ENCODE measurements around the gene KLF6.

The KLF6 gene

GRCh38 chr10:3807928-3808496 lies 23.0 kb upstream of the KLF6 start:
- Histone ChIP-seq H3K27ac (ENCODE audit: low read length) (peak overlapping the region; percentile 93), H3K4me3 (ENCODE audit: low read depth in 1 of 2, low read length in 2 of 2) (no peak overlapping the region), H3K27me3 (ENCODE audit: low read depth, low read length) (no peaks in the 10 kb centered on the region), H3K36me3 (ENCODE audit: control insufficient read depth in 1 of 2, insufficient read depth in 2 of 2, low read length in 2 of 2) (peaks cover 0 to 25% of the 10 kb centered on the region in 2 donors), H3K9me3 (ENCODE audit: control insufficient read depth in 1 of 2, low read length in 2 of 2) (no peaks in the 10 kb centered on the region), H3K4me1 (ENCODE audit: control insufficient read depth in 1 of 2, insufficient read depth in 2 of 2, low read length in 2 of 2) (peaks cover 22 to 26% of the 10 kb centered on the region in 2 donors)

GRCh38 chr10:3807211-3807927 lies 22.4 kb upstream of the KLF6 start:
- Histone ChIP-seq H3K27me3 (ENCODE audit: low read depth, low read length) (no peaks in the 10 kb centered on the region), H3K4me3 (ENCODE audit: low read depth in 1 of 2, low read length in 2 of 2) (no peak overlapping the region), H3K27ac (ENCODE audit: low read length) (peak overlapping the region; percentile 93), H3K9me3 (ENCODE audit: control insufficient read depth in 1 of 2, low read length in 2 of 2) (no peaks in the 10 kb centered on the region), H3K36me3 (ENCODE audit: control insufficient read depth in 1 of 2, insufficient read depth in 2 of 2, low read length in 2 of 2) (peaks cover 0 to 25% of the 10 kb centered on the region in 2 donors), H3K4me1 (ENCODE audit: control insufficient read depth in 1 of 2, insufficient read depth in 2 of 2, low read length in 2 of 2) (peaks cover 22 to 26% of the 10 kb centered on the region in 2 donors)

GRCh38 chr10:3806603-3807002 lies 21.6 kb upstream of the KLF6 start:
- Histone ChIP-seq H3K27ac (ENCODE audit: low read length) (peak overlapping the region; percentile 93), H3K27me3 (ENCODE audit: low read depth, low read length) (no peaks in the 10 kb centered on the region), H3K9me3 (ENCODE audit: control insufficient read depth in 1 of 2, low read length in 2 of 2) (no peaks in the 10 kb centered on the region), H3K36me3 (ENCODE audit: control insufficient read depth in 1 of 2, insufficient read depth in 2 of 2, low read length in 2 of 2) (peaks cover 0 to 25% of the 10 kb centered on the region in 2 donors), H3K4me3 (ENCODE audit: low read depth in 1 of 2, low read length in 2 of 2) (no peak overlapping the region), H3K4me1 (ENCODE audit: control insufficient read depth in 1 of 2, insufficient read depth in 2 of 2, low read length in 2 of 2) (peaks cover 16 to 26% of the 10 kb centered on the region in 2 donors)

GRCh38 chr10:3805791-3806461 lies 20.9 kb upstream of the KLF6 start:
- peak overlapping the region in 1 of 2 donors; percentile 7 for H3K4me3 ChIP-seq (ENCODE audit: low read depth in 1 of 2, low read length in 2 of 2)
- H3K27me3 ChIP-seq (ENCODE audit: low read depth, low read length), result no peaks in the 10 kb centered on the region
- H3K27ac ChIP-seq (ENCODE audit: low read length), result peak overlapping the region; percentile 93
- H3K9me3 ChIP-seq (ENCODE audit: control insufficient read depth in 1 of 2, low read length in 2 of 2), result no peaks in the 10 kb centered on the region
- H3K4me1 ChIP-seq (ENCODE audit: control insufficient read depth in 1 of 2, insufficient read depth in 2 of 2, low read length in 2 of 2), result peaks cover 11 to 26% of the 10 kb centered on the region in 2 donors
- peaks cover 0 to 24% of the 10 kb centered on the region in 2 donors for H3K36me3 ChIP-seq (ENCODE audit: control insufficient read depth in 1 of 2, insufficient read depth in 2 of 2, low read length in 2 of 2)

- H3K4me3 ChIP-seq (ENCODE audit: low read depth in 1 of 2, low read length in 2 of 2), result peak overlapping the region in 1 of 2 donors; percentile 7
- peaks cover 9 to 26% of the 10 kb centered on the region in 2 donors for H3K4me1 ChIP-seq (ENCODE audit: control insufficient read depth in 1 of 2, insufficient read depth in 2 of 2, low read length in 2 of 2)
These were observed 20.3 kb upstream of the KLF6 start for GRCh38 chr10:3805201-3805790.

GRCh38 chr10:3803927-3804741 lies 19.1 kb upstream of the KLF6 start:
- Histone ChIP-seq H3K4me3 (ENCODE audit: low read depth in 1 of 2, low read length in 2 of 2) (no peak overlapping the region), H3K4me1 (ENCODE audit: control insufficient read depth in 1 of 2, insufficient read depth in 2 of 2, low read length in 2 of 2) (peaks cover 9 to 26% of the 10 kb centered on the region in 2 donors)

More at GRCh38 chr10:3805201-3805790, 20.3 kb upstream of the KLF6 start:
- Histone ChIP-seq H3K36me3 (ENCODE audit: control insufficient read depth in 1 of 2, insufficient read depth in 2 of 2, low read length in 2 of 2) (peaks cover 0 to 20% of the 10 kb centered on the region in 2 donors), H3K9me3 (ENCODE audit: control insufficient read depth in 1 of 2, low read length in 2 of 2) (no peaks in the 10 kb centered on the region), H3K27ac (ENCODE audit: low read length) (peak overlapping the region; percentile 93), H3K27me3 (ENCODE audit: low read depth, low read length) (no peaks in the 10 kb centered on the region)

GRCh38 chr10:3803295-3803926 lies 18.4 kb upstream of the KLF6 start:
- H3K4me3 ChIP-seq (ENCODE audit: low read depth in 1 of 2, low read length in 2 of 2), result no peak overlapping the region
- no peaks in the 10 kb centered on the region for H3K9me3 ChIP-seq (ENCODE audit: control insufficient read depth in 1 of 2, low read length in 2 of 2)
- no peaks in the 10 kb centered on the region for H3K27me3 ChIP-seq (ENCODE audit: low read depth, low read length)
- H3K27ac ChIP-seq (ENCODE audit: low read length), result peak overlapping the region; percentile 93
- H3K4me1 ChIP-seq (ENCODE audit: control insufficient read depth in 1 of 2, insufficient read depth in 2 of 2, low read length in 2 of 2), result peaks cover 8 to 26% of the 10 kb centered on the region in 2 donors
- peaks cover 0 to 20% of the 10 kb centered on the region in 2 donors for H3K36me3 ChIP-seq (ENCODE audit: control insufficient read depth in 1 of 2, insufficient read depth in 2 of 2, low read length in 2 of 2)

More at GRCh38 chr10:3803927-3804741, 19.1 kb upstream of the KLF6 start:
- Histone ChIP-seq H3K27ac (ENCODE audit: low read length) (peak overlapping the region; percentile 93), H3K36me3 (ENCODE audit: control insufficient read depth in 1 of 2, insufficient read depth in 2 of 2, low read length in 2 of 2) (peaks cover 0 to 20% of the 10 kb centered on the region in 2 donors), H3K27me3 (ENCODE audit: low read depth, low read length) (no peaks in the 10 kb centered on the region), H3K9me3 (ENCODE audit: control insufficient read depth in 1 of 2, low read length in 2 of 2) (no peaks in the 10 kb centered on the region)

- peaks cover 0 to 20% of the 10 kb centered on the region in 2 donors for H3K36me3 ChIP-seq (ENCODE audit: control insufficient read depth in 1 of 2, insufficient read depth in 2 of 2, low read length in 2 of 2)
- no peak overlapping the region for H3K4me3 ChIP-seq (ENCODE audit: low read depth in 1 of 2, low read length in 2 of 2)
- no peaks in the 10 kb centered on the region for H3K9me3 ChIP-seq (ENCODE audit: control insufficient read depth in 1 of 2, low read length in 2 of 2)
- peak overlapping the region; percentile 93 for H3K27ac ChIP-seq (ENCODE audit: low read length)
- peaks cover 3 to 20% of the 10 kb centered on the region in 2 donors for H3K4me1 ChIP-seq (ENCODE audit: control insufficient read depth in 1 of 2, insufficient read depth in 2 of 2, low read length in 2 of 2)
- H3K27me3 ChIP-seq (ENCODE audit: low read depth, low read length), result no peaks in the 10 kb centered on the region
These were observed 17.7 kb upstream of the KLF6 start for GRCh38 chr10:3802526-3803265.

GRCh38 chr10:3801558-3802192 lies 16.7 kb upstream of the KLF6 start:
- no peak overlapping the region for H3K27ac ChIP-seq (ENCODE audit: low read length)
- H3K9me3 ChIP-seq (ENCODE audit: control insufficient read depth in 1 of 2, low read length in 2 of 2), result no peaks in the 10 kb centered on the region
- H3K27me3 ChIP-seq (ENCODE audit: low read depth, low read length), result no peaks in the 10 kb centered on the region
- peaks cover 0 to 20% of the 10 kb centered on the region in 2 donors for H3K36me3 ChIP-seq (ENCODE audit: control insufficient read depth in 1 of 2, insufficient read depth in 2 of 2, low read length in 2 of 2)
- H3K4me1 ChIP-seq (ENCODE audit: control insufficient read depth in 1 of 2, insufficient read depth in 2 of 2, low read length in 2 of 2), result peaks cover 0 to 15% of the 10 kb centered on the region in 2 donors
- H3K4me3 ChIP-seq (ENCODE audit: low read depth in 1 of 2, low read length in 2 of 2), result no peak overlapping the region

Data from muscle layer of duodenum (tissue), 2 donors.